GM19455 (cell line): Measurements from ENCODE around the gene REEP6.

ENCODE experiments used
- ATAC-seq: cut with Tn5 transposase; IDR thresholded peaks from one replicate; pipeline ENCODE4 v1.9.1; 2021; ENCODE audit not compliant: unreplicated experiment

Gene REEP6

DNA sequence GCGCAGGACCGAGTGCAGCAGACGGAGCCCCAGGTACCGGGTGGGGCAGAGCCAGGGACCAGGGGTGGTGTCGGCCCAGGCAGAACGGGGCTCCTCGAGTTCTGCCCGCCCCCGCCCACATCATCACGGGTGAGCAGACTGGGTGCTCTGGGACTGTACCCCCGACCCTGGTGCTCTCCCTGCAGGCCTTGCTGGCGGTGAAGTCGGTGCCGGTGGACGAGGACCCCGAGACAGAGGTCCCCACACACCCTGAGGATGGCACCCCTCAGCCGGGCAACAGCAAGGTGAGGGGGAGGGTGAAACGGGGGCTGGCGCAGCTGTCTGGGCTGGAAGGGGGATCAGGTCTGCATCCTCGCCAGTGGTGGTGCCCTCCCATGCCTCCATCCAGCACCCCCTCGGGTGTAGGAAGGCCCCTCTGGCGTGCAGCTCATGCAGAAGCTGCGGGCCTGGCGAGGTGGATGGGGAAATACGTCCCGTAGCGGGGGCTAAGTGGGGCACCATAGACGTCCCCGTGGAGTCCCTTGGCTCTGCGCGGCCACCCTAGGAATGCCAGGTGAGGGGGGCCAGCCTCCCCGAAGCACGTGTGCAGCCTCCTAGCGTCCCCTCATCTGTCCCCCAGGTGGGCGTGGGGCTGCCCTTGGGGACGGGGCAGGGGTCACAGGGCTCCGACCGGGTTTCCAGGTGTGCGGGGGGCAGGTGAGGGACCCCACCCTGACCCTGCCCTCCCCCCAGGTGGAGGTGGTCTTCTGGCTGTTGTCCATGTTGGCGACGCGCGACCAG lies 34.7 kb upstream of the REEP6 start:
- no peak for ATAC-seq

DNA sequence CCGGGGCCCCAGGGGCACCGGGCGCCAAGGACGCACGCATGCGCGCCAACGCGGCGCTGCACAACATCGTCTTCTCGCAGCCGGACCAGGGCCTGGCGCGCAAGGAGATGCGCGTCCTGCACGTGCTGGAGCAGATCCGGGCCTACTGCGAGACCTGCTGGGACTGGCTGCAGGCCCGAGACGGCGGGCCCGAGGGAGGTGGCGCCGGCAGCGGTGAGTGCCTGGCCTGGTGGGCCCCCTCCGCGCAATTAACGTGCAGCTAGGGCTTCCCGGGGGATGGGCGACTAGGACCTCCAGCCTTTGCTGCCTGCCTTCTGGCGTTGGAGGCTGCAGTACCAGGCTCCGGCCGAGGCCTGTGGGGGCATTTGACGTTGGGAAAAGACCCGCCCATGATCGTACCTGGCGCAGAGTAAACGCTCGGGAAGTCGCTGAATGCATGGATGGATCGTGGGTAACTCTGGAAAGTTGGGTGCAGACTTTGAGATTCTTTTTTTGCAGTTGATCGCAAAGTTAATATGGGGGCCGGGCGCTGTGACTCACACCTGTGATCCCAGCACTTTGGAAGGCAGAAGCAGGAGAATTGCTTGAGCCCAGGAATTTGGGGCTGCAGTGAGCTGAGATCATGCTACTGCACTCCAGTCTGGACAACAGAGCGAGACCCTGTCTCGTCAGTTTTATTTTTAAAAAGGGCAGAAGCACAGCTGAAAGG lies 33.8 kb upstream of the REEP6 start:
- ATAC-seq, result no peak

DNA sequence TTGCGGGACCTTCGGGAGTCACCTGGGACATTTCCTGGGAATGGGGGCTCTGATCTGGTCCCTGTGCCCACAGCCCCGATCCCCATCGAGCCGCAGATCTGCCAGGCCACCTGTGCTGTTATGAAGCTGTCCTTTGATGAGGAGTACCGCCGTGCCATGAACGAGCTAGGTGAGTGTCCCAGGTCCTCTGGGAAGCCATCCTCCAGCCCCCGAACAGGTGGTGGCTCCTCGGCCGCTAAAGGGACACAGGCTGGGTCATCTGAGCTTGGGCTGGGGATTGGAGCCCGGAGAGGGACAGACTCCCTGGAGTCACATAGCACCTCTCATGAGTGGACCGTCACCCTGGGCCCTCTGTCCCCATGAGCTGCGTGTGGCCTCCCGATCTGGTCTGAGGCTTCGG lies 33.1 kb upstream of the REEP6 start:
- ATAC-seq, result no peak

DNA sequence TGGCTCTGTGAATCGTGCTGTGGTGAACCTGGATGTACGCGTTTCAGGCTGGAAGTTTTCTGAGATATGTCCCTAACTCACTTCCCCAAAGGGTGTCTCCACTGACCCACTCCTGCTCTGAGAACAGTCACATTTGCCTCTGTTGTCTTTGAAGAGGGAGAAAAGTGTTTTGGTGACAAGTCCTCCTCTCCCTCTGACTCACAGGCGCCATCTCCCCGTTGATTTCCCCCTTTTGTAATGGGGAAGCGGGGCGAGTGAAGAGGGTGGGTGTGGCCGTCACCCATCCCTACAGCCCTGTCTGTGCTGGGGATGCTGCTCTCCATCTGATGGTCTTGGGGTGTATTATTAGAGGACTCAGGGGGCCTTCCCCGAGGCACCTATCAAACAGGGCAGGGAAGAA lies 31.5 kb upstream of the REEP6 start:
- no peak for ATAC-seq

DNA sequence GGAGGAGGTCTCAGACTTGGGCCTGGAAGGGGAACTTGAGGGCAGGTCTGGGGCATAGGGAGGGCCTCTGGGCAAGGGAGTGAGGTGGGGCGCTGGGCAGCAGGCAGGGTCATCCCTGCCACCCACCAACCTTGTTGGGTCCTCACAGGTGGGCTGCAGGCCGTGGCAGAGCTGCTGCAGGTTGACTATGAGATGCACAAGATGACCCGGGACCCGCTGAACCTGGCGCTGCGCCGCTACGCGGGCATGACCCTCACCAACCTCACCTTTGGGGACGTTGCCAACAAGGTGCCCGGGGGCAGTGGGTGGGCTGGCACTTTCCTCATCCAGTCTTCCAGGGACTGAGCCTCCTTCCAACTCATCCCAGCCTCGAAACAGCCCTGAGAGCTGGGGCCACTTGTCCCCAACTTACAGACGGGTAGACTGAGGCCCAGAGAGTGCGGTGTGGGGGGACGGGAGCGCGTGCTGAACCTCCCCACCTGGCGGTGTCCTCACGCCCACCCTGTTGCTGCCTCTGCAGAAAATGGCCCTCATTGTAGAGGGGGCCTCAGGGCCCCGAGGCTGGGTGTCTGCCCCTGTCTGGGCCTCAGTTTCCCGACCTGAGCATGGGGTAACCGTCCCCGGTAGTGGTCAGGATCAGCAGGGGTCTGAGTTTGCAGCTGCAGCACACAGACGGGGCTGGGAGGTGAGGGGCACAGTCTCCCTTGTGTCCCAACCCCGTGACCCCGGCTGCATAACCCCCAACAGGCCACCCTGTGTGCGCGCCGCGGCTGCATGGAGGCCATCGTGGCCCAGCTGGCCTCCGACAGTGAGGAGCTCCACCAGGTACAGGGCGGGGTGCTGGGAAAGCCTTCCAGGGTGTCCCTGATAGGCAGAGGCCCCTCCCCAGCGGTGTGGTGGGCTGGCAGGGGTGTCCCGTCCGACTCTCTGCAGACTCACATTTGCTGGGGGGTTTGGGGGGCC lies 30.7 kb upstream of the REEP6 start:
- ATAC-seq, result no peak

DNA sequence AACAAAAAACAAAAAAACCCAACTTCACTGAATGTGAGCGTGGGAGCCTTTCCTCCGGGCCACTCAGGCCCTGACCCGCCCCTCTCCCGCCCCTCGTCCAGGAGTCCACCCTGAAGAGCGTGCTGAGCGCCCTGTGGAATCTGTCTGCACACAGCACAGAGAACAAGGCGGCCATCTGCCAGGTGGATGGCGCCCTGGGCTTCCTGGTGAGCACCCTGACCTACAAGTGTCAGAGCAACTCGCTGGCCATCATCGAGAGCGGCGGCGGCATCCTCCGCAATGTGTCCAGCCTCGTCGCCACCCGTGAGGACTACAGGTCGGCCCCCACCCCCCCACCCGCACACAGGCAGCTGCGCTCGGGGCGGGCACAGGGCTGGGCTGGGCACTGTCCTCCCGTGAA lies 29.1 kb upstream of the REEP6 start:
- ATAC-seq, result no peak

DNA sequence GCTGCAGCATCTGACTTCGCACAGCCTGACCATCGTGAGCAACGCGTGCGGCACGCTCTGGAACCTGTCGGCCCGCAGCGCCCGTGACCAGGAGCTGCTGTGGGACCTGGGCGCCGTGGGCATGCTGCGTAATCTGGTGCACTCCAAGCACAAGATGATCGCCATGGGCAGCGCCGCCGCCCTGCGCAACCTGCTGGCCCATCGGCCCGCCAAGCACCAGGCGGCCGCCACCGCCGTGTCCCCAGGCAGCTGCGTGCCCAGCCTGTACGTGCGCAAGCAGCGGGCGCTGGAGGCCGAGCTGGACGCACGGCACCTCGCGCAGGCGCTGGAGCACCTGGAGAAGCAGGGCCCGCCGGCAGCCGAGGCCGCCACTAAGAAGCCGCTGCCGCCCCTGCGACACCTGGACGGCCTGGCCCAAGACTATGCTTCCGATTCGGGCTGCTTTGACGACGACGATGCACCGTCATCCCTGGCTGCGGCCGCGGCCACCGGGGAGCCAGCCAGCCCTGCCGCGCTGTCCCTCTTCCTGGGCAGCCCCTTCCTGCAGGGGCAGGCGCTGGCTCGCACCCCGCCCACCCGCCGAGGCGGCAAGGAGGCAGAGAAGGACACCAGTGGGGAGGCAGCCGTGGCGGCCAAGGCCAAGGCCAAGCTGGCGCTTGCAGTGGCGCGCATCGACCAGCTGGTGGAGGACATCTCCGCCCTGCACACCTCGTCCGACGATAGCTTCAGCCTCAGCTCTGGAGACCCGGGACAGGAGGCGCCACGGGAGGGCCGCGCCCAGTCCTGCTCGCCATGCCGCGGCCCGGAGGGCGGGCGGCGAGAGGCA lies 25.6 kb upstream of the REEP6 start:
- ATAC-seq, result no peak

DNA sequence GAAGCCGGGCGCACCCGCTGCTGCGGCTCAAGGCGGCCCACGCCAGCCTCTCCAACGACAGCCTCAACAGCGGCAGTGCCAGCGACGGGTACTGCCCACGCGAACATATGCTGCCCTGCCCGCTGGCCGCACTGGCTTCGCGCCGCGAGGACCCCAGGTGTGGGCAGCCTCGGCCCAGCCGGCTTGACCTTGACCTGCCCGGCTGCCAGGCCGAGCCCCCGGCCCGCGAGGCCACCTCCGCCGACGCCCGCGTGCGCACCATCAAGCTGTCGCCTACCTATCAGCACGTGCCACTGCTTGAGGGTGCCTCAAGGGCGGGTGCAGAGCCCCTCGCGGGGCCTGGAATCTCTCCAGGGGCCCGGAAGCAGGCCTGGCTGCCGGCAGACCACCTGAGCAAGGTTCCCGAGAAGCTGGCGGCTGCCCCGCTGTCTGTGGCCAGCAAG lies 24.9 kb upstream of the REEP6 start:
- ATAC-seq, result no peak

DNA sequence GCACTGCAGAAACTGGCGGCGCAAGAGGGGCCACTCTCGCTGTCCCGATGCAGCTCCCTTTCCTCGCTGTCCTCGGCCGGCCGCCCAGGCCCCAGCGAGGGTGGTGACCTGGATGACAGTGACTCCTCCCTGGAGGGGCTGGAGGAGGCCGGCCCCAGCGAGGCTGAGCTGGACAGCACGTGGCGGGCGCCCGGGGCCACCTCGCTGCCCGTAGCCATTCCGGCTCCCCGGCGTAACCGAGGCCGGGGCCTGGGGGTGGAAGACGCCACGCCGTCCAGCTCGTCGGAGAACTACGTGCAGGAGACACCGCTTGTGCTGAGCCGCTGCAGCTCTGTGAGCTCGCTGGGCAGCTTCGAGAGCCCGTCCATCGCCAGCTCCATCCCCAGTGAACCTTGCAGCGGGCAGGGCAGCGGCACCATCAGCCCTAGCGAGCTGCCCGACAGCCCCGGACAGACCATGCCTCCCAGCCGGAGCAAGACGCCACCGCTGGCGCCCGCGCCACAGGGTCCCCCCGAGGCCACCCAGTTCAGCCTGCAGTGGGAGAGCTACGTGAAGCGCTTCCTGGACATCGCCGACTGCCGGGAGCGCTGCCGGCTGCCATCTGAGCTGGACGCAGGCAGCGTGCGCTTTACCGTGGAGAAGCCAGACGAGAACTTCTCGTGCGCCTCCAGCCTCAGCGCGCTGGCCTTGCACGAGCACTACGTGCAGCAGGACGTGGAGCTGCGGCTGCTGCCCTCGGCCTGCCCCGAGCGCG lies 24.3 kb upstream of the REEP6 start:
- ATAC-seq, result no peak

DNA sequence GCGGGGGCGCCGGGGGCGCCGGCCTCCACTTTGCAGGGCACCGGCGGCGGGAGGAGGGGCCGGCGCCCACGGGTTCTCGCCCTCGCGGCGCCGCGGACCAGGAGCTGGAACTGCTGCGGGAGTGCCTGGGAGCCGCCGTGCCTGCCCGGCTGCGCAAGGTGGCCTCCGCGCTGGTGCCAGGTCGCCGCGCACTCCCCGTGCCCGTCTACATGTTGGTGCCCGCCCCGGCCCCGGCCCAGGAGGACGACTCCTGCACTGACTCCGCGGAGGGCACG lies 23.8 kb upstream of the REEP6 start:
- ATAC-seq, result no peak

DNA sequence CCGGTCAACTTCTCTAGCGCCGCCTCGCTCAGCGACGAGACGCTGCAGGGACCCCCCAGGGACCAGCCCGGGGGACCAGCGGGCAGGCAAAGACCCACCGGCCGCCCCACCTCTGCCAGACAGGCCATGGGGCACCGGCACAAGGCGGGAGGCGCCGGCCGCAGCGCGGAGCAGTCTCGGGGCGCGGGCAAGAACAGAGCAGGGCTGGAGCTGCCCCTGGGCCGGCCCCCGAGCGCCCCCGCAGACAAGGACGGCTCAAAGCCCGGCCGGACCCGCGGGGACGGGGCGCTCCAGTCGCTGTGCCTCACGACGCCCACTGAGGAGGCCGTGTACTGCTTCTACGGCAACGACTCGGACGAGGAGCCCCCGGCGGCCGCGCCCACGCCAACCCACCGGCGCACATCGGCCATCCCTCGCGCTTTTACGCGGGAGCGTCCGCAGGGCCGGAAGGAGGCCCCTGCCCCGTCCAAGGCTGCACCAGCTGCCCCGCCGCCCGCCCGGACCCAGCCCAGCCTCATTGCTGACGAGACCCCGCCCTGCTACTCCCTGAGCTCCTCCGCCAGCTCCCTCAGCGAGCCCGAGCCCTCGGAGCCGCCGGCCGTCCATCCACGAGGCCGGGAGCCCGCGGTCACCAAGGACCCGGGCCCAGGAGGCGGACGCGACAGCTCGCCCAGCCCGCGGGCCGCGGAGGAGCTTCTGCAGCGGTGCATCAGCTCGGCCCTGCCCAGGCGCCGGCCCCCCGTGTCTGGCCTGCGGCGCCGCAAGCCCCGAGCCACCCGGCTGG lies 23.3 kb upstream of the REEP6 start:
- ATAC-seq, result no peak

DNA sequence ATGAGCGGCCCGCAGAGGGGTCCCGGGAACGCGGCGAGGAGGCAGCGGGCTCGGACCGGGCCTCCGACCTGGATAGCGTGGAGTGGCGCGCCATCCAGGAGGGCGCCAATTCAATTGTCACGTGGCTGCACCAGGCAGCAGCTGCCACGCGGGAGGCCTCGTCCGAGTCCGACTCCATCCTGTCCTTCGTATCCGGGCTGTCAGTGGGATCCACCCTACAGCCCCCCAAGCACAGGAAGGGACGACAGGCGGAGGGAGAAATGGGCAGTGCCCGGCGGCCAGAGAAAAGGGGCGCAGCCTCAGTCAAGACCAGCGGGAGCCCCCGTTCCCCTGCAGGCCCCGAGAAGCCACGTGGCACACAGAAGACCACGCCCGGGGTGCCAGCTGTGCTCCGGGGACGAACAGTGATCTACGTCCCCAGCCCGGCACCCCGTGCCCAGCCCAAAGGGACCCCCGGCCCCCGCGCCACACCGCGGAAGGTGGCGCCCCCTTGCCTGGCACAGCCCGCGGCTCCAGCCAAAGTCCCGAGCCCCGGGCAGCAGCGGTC lies 22.6 kb upstream of the REEP6 start:
- ATAC-seq, result no peak

DNA sequence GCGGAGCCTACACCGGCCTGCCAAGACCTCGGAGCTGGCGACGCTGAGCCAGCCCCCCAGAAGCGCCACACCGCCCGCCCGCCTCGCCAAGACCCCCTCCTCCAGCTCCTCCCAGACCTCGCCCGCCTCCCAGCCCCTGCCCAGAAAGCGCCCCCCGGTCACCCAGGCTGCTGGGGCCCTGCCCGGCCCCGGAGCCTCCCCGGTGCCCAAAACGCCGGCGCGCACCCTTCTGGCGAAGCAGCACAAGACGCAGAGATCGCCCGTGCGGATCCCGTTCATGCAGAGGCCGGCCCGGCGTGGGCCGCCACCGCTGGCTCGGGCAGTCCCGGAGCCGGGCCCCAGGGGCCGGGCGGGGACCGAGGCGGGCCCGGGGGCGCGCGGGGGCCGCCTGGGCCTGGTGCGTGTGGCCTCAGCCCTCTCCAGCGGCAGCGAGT lies 22.1 kb upstream of the REEP6 start:
- no peak for ATAC-seq

DNA sequence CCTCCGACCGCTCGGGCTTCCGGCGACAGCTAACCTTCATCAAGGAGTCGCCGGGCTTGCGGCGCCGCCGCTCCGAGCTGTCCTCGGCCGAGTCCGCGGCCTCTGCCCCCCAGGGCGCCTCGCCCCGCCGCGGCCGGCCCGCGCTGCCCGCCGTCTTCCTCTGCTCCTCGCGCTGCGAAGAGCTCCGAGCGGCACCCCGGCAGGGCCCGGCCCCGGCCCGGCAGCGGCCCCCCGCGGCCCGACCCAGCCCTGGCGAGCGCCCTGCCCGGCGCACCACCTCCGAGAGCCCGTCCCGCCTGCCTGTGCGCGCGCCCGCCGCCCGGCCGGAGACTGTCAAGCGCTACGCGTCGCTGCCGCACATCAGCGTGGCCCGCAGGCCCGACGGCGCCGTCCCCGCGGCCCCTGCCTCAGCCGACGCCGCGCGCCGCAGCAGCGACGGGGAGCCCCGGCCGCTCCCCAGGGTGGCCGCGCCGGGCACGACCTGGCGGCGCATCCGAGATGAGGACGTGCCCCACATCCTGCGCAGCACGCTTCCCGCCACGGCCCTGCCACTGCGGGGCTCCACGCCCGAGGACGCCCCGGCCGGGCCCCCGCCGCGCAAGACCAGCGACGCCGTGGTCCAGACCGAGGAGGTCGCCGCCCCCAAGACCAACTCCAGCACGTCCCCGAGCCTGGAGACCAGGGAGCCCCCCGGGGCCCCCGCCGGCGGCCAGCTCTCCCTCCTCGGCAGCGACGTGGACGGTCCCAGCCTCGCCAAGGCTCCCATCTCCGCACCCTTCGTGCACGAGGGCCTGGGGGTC lies 21.5 kb upstream of the REEP6 start:
- ATAC-seq, result no peak

DNA sequence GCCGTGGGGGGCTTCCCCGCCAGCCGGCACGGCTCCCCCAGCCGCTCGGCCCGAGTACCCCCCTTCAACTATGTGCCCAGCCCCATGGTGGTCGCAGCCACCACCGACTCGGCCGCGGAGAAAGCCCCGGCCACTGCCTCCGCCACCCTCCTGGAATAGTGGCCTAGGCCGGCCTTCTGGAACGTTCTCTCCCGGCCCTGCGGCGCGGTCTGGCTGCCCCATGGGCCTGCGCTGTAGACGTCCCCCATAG lies 21.0 kb upstream of the REEP6 start:
- no peak for ATAC-seq

DNA sequence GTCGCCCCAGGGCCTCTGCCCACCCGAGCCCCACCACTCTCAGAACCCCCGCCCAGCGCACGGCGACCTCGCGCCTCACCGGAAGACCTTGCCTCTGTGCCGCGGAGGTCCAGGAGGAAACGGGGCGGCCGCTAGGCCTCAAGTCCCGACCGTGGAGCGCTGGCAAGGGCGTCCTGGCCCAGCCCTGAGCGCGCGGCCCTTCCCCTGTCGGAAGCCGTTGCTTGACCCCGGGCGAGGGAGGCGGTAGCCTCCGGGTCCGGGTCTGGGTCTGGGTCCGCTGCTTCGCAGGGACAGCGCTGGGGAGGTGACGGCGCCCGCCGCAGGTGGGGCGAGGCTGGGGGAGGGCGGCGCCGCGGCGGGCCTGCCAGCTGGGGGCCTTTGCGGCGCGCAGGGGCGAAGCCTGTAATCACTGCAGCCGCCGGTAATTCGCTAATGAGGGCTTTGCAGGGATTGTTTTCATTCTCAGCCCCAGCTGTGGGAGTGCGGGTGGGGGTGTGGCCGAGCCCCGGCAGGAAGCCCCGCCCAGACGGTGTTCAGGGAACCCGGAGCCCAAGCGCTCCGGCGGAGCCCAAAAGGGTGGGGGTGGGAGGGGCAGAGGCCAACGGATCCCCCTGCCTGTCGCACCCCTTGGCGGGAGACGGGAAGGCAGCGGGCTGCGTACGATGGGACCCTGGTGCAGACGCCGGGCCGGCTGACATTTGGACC lies 20.5 kb upstream of the REEP6 start:
- no peak for ATAC-seq

DNA sequence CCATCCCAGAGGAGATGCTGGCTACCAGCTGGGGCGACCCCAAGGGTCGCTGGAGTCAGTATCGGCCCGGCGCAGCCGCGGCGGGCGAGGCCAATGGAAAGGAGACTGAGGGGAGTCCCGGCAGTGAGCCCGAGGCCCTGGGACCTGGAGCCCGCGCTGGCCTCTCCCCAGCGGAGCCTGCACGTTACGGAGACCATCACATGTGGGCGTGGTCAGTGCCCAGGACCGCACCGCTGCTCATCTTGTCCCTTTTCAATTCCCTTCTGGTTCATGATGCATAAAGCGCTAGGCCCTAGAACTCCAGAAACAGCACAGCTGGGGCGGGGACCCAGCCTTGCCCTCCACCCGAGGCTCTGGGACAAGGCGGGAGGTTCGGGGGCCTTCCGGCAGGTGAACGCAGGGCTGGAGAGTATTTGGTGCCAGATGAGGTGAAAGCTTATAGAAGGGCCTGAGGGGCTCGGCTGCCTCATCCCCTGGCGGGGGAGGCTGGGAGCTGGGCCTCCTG lies 19.9 kb upstream of the REEP6 start:
- no peak for ATAC-seq
